IMR-90 (cell line): ENCODE results near the gene COL11A2. TPM values are rescaled to one million over a fixed set of nuclear protein-coding genes. Genes with fewer than 3 reads are reported as not detected.
A peak's percentile ranks its signal among the peaks of the same experiment; 100 is the strongest.

Source experiments
- ATAC-seq: fragments of 200-7000 bp; cut with Tn5 transposase; 2 replicates; pipeline ENCODE4 v1.9.1; 2020; ENCODE audit warnings: low read depth, mild to moderate bottlenecking, moderate library complexity
- BruUV-seq: library from RNA; stranded (reverse); fragments of 400-500 nt; replicated peaks from 2 replicates; lab custom pipeline; 2021; lab: Mats Ljungman, UMichigan
- CTCF ChIA-PET: fragments of 300-600 bp; formaldehyde crosslinking; extraction: SDS; loops from one replicate; lab custom pipeline; 2021; ENCODE audit warnings: antibody characterized with exemption; lab: Yijun Ruan, JAX
- POLR2A ChIA-PET: fragments of 300-600 bp; sonication (Branson Sonifier 250); formaldehyde crosslinking; loops from one replicate; lab custom pipeline; 2022; ENCODE audit warnings: antibody characterized with exemption; ENCODE audit not compliant: unreplicated experiment; lab: Charles Lee
- DNase-seq: peaks from one replicate; pipeline ENCODE4 v3.0.0; 2013
- H2AFZ ChIP-seq: replicated peaks from 2 replicates; pipeline ENCODE3; 2013; ENCODE audit warnings: low read length, mild to moderate bottlenecking; ENCODE audit not compliant: poor library complexity
- H2AK5ac ChIP-seq: 2 replicates; pipeline ENCODE4 v1.6.1; 2013; ENCODE audit warnings: low read depth, low read length, inconsistent platforms
- H2AK9ac ChIP-seq: replicated peaks from 2 replicates; pipeline ENCODE3; 2013; ENCODE audit warnings: mild to moderate bottlenecking, low read depth, low read length, moderate library complexity; ENCODE audit not compliant: poor library complexity
- H2BK120ac ChIP-seq: 2 replicates; pipeline ENCODE4 v1.6.1; 2013; ENCODE audit warnings: low read depth, low read length, inconsistent platforms
- H2BK15ac ChIP-seq: 3 replicates; pipeline ENCODE4 v1.6.1; 2013; ENCODE audit warnings: low read depth, low read length, inconsistent platforms
- H2BK20ac ChIP-seq: 2 replicates; pipeline ENCODE4 v1.6.1; 2013; ENCODE audit warnings: low read depth, mild to moderate bottlenecking, inconsistent platforms, low read length, moderate library complexity
- H2BK5ac ChIP-seq: 2 replicates; pipeline ENCODE4 v1.6.1; 2013; ENCODE audit warnings: mild to moderate bottlenecking, low read depth, low read length, inconsistent platforms; ENCODE audit not compliant: poor library complexity, severe bottlenecking
- H3K14ac ChIP-seq: replicated peaks from 2 replicates; pipeline ENCODE4 v1.6.1; 2013; ENCODE audit warnings: low read depth, low read length, inconsistent platforms
- H3K18ac ChIP-seq: 2 replicates; pipeline ENCODE4 v1.6.1; 2013; ENCODE audit warnings: low read depth, low read length, control low read depth
- H3K23ac ChIP-seq: 2 replicates; pipeline ENCODE4 v1.6.1; 2013; ENCODE audit warnings: low read depth, low read length, inconsistent platforms
- H3K27ac ChIP-seq: 2 replicates; pipeline ENCODE4 v1.5.1; 2013; ENCODE audit warnings: mild to moderate bottlenecking, control low read depth, low read length; ENCODE audit not compliant: insufficient read depth
- H3K27me3 ChIP-seq: 2 replicates; pipeline ENCODE4 v1.6.1; 2013; ENCODE audit warnings: low read length; ENCODE audit not compliant: control insufficient read depth, insufficient read depth
- H3K36me3 ChIP-seq: 2 replicates; pipeline ENCODE4 v1.6.1; 2013; ENCODE audit warnings: low read length, mixed read lengths; ENCODE audit not compliant: control insufficient read depth, insufficient read depth
- H3K4ac ChIP-seq: 2 replicates; pipeline ENCODE4 v1.6.1; 2013; ENCODE audit warnings: low read depth, low read length, inconsistent platforms
- H3K4me1 ChIP-seq: 2 replicates; pipeline ENCODE4 v1.6.1; 2013; ENCODE audit warnings: low read length, mixed read lengths; ENCODE audit not compliant: control insufficient read depth, insufficient read depth
- H3K4me2 ChIP-seq: 2 replicates; pipeline ENCODE4 v1.6.1; 2013; ENCODE audit warnings: low read depth, mild to moderate bottlenecking, control low read depth, low read length, moderate library complexity
- H3K4me3 ChIP-seq: 2 replicates; pipeline ENCODE4 v1.5.1; 2013; ENCODE audit warnings: low read depth, mild to moderate bottlenecking, control low read depth, low read length, moderate library complexity; ENCODE audit not compliant: insufficient read depth
- H3K56ac ChIP-seq: 2 replicates; pipeline ENCODE4 v1.6.1; 2013; ENCODE audit warnings: low read length, inconsistent platforms; ENCODE audit not compliant: insufficient read depth; ENCODE audit errors: extremely low read depth
- H3K79me1 ChIP-seq, 2 experiments: 2 replicates each; pipeline ENCODE4 v1.6.1; 2013; ENCODE audit warnings: low read length in 2 of 2, inconsistent platforms in 1 of 2, low read depth in 1 of 2
- H3K9ac ChIP-seq: 2 replicates; pipeline ENCODE4 v1.6.1; 2013; ENCODE audit warnings: low read depth, low read length, control low read depth
- H3K9me1 ChIP-seq: 2 replicates; pipeline ENCODE4 v1.6.1; 2013; ENCODE audit warnings: low read length, inconsistent platforms; ENCODE audit not compliant: insufficient read depth
- H3K9me3 ChIP-seq: 2 replicates; pipeline ENCODE4 v1.6.1; 2013; ENCODE audit warnings: low read length; ENCODE audit not compliant: control insufficient read depth, insufficient read depth
- H4K20me1 ChIP-seq: 2 replicates; pipeline ENCODE4 v1.6.1; 2013; ENCODE audit warnings: low read length, inconsistent platforms; ENCODE audit not compliant: insufficient read depth
- H4K5ac ChIP-seq: 2 replicates; pipeline ENCODE4 v1.6.1; 2013; ENCODE audit warnings: mild to moderate bottlenecking, low read depth, low read length, control low read depth
- H4K8ac ChIP-seq, 2 experiments: 2 replicates each; pipeline ENCODE4 v1.6.1; 2013; ENCODE audit warnings: low read depth in 2 of 2, low read length in 2 of 2, control low read depth in 1 of 2, inconsistent platforms in 1 of 2
- H4K91ac ChIP-seq: 2 replicates; pipeline ENCODE4 v1.6.1; 2013; ENCODE audit warnings: low read depth, low read length, inconsistent platforms; ENCODE audit not compliant: insufficient read depth
- CHD1 ChIP-seq: IDR thresholded peaks from 2 replicates; pipeline ENCODE4 v1.6.1; 2012; ENCODE audit warnings: low read depth, low read length, improper control_type of control experiment
- MXI1 ChIP-seq: IDR thresholded peaks from 2 replicates; pipeline ENCODE4 v1.6.1; 2012; ENCODE audit warnings: low read depth, mild to moderate bottlenecking, low read length, moderate library complexity, borderline replicate concordance
- WGBS, 2 experiments: methylation state at CpG; one replicate each; pipeline versions ENCODE4 v1.1.5 to v1.1.7; 2013; ENCODE audit warnings: missing lambda C conversion rate in 2 of 2; ENCODE audit not compliant: insufficient read length in 1 of 2; ENCODE audit errors: extremely low coverage in 2 of 2; 5-methylcytosine and 5-hydroxymethylcytosine counted together
- dilution Hi-C: fragments of 300-500 bp; cut with HindIII; formaldehyde crosslinking; loops from one replicate; pipeline ENCODE4 v1.14.3; 2018; ENCODE audit warnings: low sequenced_read_pairs; ENCODE audit not compliant: unreplicated experiment
- in situ Hi-C: fragments of 300-500 bp; cut with MboI; formaldehyde crosslinking; loops from 3 replicates; pipeline ENCODE4 v1.14.3; 2019; ENCODE audit warnings: low sequenced_read_pairs, inconsistent platforms, mixed read lengths
- intact Hi-C: fragments of 100-400 bp; cut with micrococcal nuclease; formaldehyde crosslinking; loops from 2 replicates; pipeline ENCODE4 v1.10.0; 2022
- polyA plus RNA-seq, 3 experiments: library from polyadenylated mRNA; depleted of rRNA; stranded (reverse); fragments of >200 nt; gene quantifications; 2 replicates each; pipeline ENCODE4 v1.2.3, GENCODE V29; 2012; ENCODE audit warnings: low replicate concordance in 1 of 3
- total RNA-seq: library from RNA; depleted of rRNA; stranded (reverse); fragments of >200 nt; gene quantifications from 2 replicates; pipeline ENCODE4 v1.2.3, GENCODE V29; 2012

Gene COL11A2
- total and polyA plus RNA-seq, 2 of the 4 experiments (the other 2 are of a cell fraction): under 0.01 to 0.38 TPM

GRCh38 chr6:33189625-33190448, 2.4 kb downstream of the COL11A2 start (continued):
- TF ChIP-seq CHD1: no peak

- no peaks in the 10 kb centered on the region for H3K9me1 ChIP-seq
- WGBS, 2 experiments: 89% methylated on average over 3 of the region's 8 CpGs; no CpG with 5 or more reads in 1 of the 2 experiments
- H2BK5ac ChIP-seq: no peak overlapping the region
- BruUV-seq: no TSS peak
- no peak overlapping the region for H2AK9ac ChIP-seq
- TF ChIP-seq MXI1: no peak
- no peak overlapping the region for H2BK120ac ChIP-seq
- H3K23ac ChIP-seq: no peak overlapping the region
- in situ Hi-C loops: no loop called here
- no peak overlapping the region for H2BK15ac ChIP-seq
- no peak overlapping the region for H4K91ac ChIP-seq
- no peak overlapping the region for H3K14ac ChIP-seq
- peaks cover 2% of the 10 kb centered on the region; the same call in 1 of the 2 replicates for H3K4me1 ChIP-seq
- H4K5ac ChIP-seq: no peak overlapping the region
- H3K27ac ChIP-seq: no peak overlapping the region
- H3K36me3 ChIP-seq: peaks cover 3% of the 10 kb centered on the region; the same call in 1 of the 2 replicates
- H3K4ac ChIP-seq: no peak overlapping the region
- H3K27me3 ChIP-seq: peaks cover 56% of the 10 kb centered on the region
- H3K4me3 ChIP-seq: no peak overlapping the region
- intact Hi-C loops: no loop called here
- no peaks in the 10 kb centered on the region for H3K9me3 ChIP-seq
- H3K18ac ChIP-seq: no peak overlapping the region
- POLR2A ChIA-PET: interaction anchor here (1.2 kb wide), 1 partner anchor 10 kb away, joined by 3 read pairs; no protein-coding TSS in a partner anchor
- CTCF ChIA-PET: no interaction called here
- dilution Hi-C loops: no loop called here
- peak overlapping the region; percentile 58 for H2AFZ ChIP-seq
- ATAC-seq: no peak
- no peaks in the 10 kb centered on the region for H4K20me1 ChIP-seq
- no peak overlapping the region for H3K56ac ChIP-seq
- H3K4me2 ChIP-seq: no peak overlapping the region
- no peak overlapping the region for H2AK5ac ChIP-seq
- no peak overlapping the region for H3K9ac ChIP-seq
- no peaks in the 10 kb centered on the region for H3K79me1 ChIP-seq
- H4K8ac ChIP-seq: no peak overlapping the region
- DNase-seq: no peak
- no peak overlapping the region for H2BK20ac ChIP-seq
Observed at GRCh38 chr6:33189164-33189563, 3.1 kb downstream of the COL11A2 start.
